GM21423 (cell line): ENCODE measurements around the gene MRPL10.
"Not testable (repeated sequence)": the region's sequence is repeated elsewhere in the genome, so short reads cannot be mapped to it uniquely, and the experiment has no call there.

Experiments
- ATAC-seq: cut with Tn5 transposase; IDR thresholded peaks from one replicate; pipeline ENCODE4 v1.9.1; 2021; ENCODE audit warnings: mild to moderate bottlenecking, moderate library complexity; ENCODE audit not compliant: unreplicated experiment

Gene MRPL10

GRCh38 chr17:47801176-47801765 lies 30.1 kb downstream of the MRPL10 start:
- no peak for ATAC-seq

- no peak for ATAC-seq
Measured at GRCh38 chr17:47800686-47801085, 30.7 kb downstream of the MRPL10 start.

- ATAC-seq, result no peak
Measured at GRCh38 chr17:47797797-47798196, 33.5 kb downstream of the MRPL10 start.

GRCh38 chr17:47792979-47793378 lies 38.4 kb downstream of the MRPL10 start:
- no peak for ATAC-seq

GRCh38 chr17:47792457-47792856 lies 38.9 kb downstream of the MRPL10 start:
- ATAC-seq, result no peak

- ATAC-seq, result no peak
Measured at GRCh38 chr17:47791025-47791424, 40.3 kb downstream of the MRPL10 start.

- no peak for ATAC-seq
Measured at GRCh38 chr17:47789611-47790561, 41.5 kb downstream of the MRPL10 start.

- ATAC-seq, result no peak
Measured at GRCh38 chr17:47785538-47786123, 45.7 kb downstream of the MRPL10 start.

- no peak for ATAC-seq
Measured at GRCh38 chr17:47781397-47781796, 49.9 kb downstream of the MRPL10 start.

GRCh38 chr17:47778184-47778635 lies 53.1 kb downstream of the MRPL10 start:
- no peak for ATAC-seq

GRCh38 chr17:47776330-47777197 lies 54.8 kb downstream of the MRPL10 start:
- ATAC-seq, result no peak

- no peak for ATAC-seq
Measured at GRCh38 chr17:47774987-47775580, 56.3 kb downstream of the MRPL10 start.

- ATAC-seq, result no peak
Measured at GRCh38 chr17:47774331-47774730, 57.0 kb downstream of the MRPL10 start.

GRCh38 chr17:47773649-47774048 lies 57.7 kb downstream of the MRPL10 start:
- ATAC-seq, result not testable (repeated sequence)
